ENCODE measurements around the gene MGMT.

MGMT gene

GRCh38 chr10:129615381-129615780 is 148.3 kb downstream of the MGMT start:
- in situ Hi-C loops (cut with MboI; ENCODE audit: low sequenced_read_pairs) = no loop called here

- in situ Hi-C loops (cut with MboI; ENCODE audit: low sequenced_read_pairs) = no loop called here
These were observed 149.0 kb downstream of the MGMT start for GRCh38 chr10:129615921-129616525.

GRCh38 chr10:129617768-129618167 is 150.7 kb downstream of the MGMT start:
- in situ Hi-C loops (cut with MboI; ENCODE audit: low sequenced_read_pairs) = no loop called here

- in situ Hi-C loops (cut with MboI; ENCODE audit: low sequenced_read_pairs) = no loop called here
These were observed 154.0 kb downstream of the MGMT start for GRCh38 chr10:129621062-129621461.

- in situ Hi-C loops (cut with MboI; ENCODE audit: low sequenced_read_pairs) = no loop called here
These were observed 154.7 kb downstream of the MGMT start for GRCh38 chr10:129621693-129622092.

- in situ Hi-C loops (cut with MboI; ENCODE audit: low sequenced_read_pairs) = no loop called here
These were observed 155.2 kb downstream of the MGMT start for GRCh38 chr10:129622291-129622690.

- in situ Hi-C loops (cut with MboI; ENCODE audit: low sequenced_read_pairs) = no loop called here
These were observed 155.7 kb downstream of the MGMT start for GRCh38 chr10:129622736-129623135.

- in situ Hi-C loops (cut with MboI; ENCODE audit: low sequenced_read_pairs) = no loop called here
These were observed 157.5 kb downstream of the MGMT start for GRCh38 chr10:129624526-129624925.

- in situ Hi-C loops (cut with MboI; ENCODE audit: low sequenced_read_pairs) = no loop called here
These were observed 159.3 kb downstream of the MGMT start for GRCh38 chr10:129626309-129626708.

GRCh38 chr10:129626796-129627435 is 159.9 kb downstream of the MGMT start:
- in situ Hi-C loops (cut with MboI; ENCODE audit: low sequenced_read_pairs) = no loop called here

- in situ Hi-C loops (cut with MboI; ENCODE audit: low sequenced_read_pairs) = no loop called here
These were observed 160.4 kb downstream of the MGMT start for GRCh38 chr10:129627442-129627841.

- in situ Hi-C loops (cut with MboI; ENCODE audit: low sequenced_read_pairs) = no loop called here
These were observed 161.8 kb downstream of the MGMT start for GRCh38 chr10:129628823-129629222.

- in situ Hi-C loops (cut with MboI; ENCODE audit: low sequenced_read_pairs) = no loop called here
These were observed 162.9 kb downstream of the MGMT start for GRCh38 chr10:129629911-129630310.

- in situ Hi-C loops (cut with MboI; ENCODE audit: low sequenced_read_pairs) = no loop called here
These were observed 164.0 kb downstream of the MGMT start for GRCh38 chr10:129631006-129631405.

- in situ Hi-C loops (cut with MboI; ENCODE audit: low sequenced_read_pairs) = no loop called here
These were observed 165.0 kb downstream of the MGMT start for GRCh38 chr10:129631870-129632623.

- in situ Hi-C loops (cut with MboI; ENCODE audit: low sequenced_read_pairs) = no loop called here
These were observed 170.0 kb downstream of the MGMT start for GRCh38 chr10:129637010-129637409.

GRCh38 chr10:129637846-129638245 is 170.8 kb downstream of the MGMT start:
- in situ Hi-C loops (cut with MboI; ENCODE audit: low sequenced_read_pairs) = no loop called here

- in situ Hi-C loops (cut with MboI; ENCODE audit: low sequenced_read_pairs) = no loop called here
These were observed 174.3 kb downstream of the MGMT start for GRCh38 chr10:129641351-129641750.

GRCh38 chr10:129641982-129642381 is 174.9 kb downstream of the MGMT start:
- in situ Hi-C loops (cut with MboI; ENCODE audit: low sequenced_read_pairs) = no loop called here

GRCh38 chr10:129642427-129642826 is 175.4 kb downstream of the MGMT start:
- in situ Hi-C loops (cut with MboI; ENCODE audit: low sequenced_read_pairs) = no loop called here

- in situ Hi-C loops (cut with MboI; ENCODE audit: low sequenced_read_pairs) = no loop called here
These were observed 176.2 kb downstream of the MGMT start for GRCh38 chr10:129643266-129643665.

- in situ Hi-C loops (cut with MboI; ENCODE audit: low sequenced_read_pairs) = no loop called here
These were observed 178.4 kb downstream of the MGMT start for GRCh38 chr10:129645487-129645886.
